Measurements from ENCODE around the gene GALNT15.

Gene GALNT15

GRCh38 chr3:16182612-16183011 lies 8.1 kb downstream of the GALNT15 start:
- no peak for TF ChIP-seq CTCF (IDR thresholded peaks at IDR 0.05; ENCODE audit: low read depth, low read length)
- DNase-seq (ENCODE audit: low read depth in 2 of 2): no peak
- H3K4me3 ChIP-seq (replicated peaks in 1 of 2; ENCODE audit: low read depth in 2 of 2, low read length in 2 of 2): no peak overlapping the region

- no peak for TF ChIP-seq CTCF (IDR thresholded peaks at IDR 0.05; ENCODE audit: low read depth, low read length)
These were observed 8.6 kb downstream of the GALNT15 start for GRCh38 chr3:16183082-16183481.

GRCh38 chr3:16183601-16184270 lies 9.3 kb downstream of the GALNT15 start:
- DNase-seq (ENCODE audit: low read depth in 2 of 2): peak; percentile 85 to 90

More at GRCh38 chr3:16183082-16183481, 8.6 kb downstream of the GALNT15 start:
- H3K4me3 ChIP-seq (replicated peaks in 1 of 2; ENCODE audit: low read depth in 2 of 2, low read length in 2 of 2): no peak overlapping the region
- no peak for DNase-seq (ENCODE audit: low read depth in 2 of 2)

GRCh38 chr3:16186086-16186485 lies 11.6 kb downstream of the GALNT15 start:
- no peak for TF ChIP-seq CTCF (IDR thresholded peaks at IDR 0.05; ENCODE audit: low read depth, low read length)

More at GRCh38 chr3:16183601-16184270, 9.3 kb downstream of the GALNT15 start:
- no peak overlapping the region for H3K4me3 ChIP-seq (replicated peaks in 1 of 2; ENCODE audit: low read depth in 2 of 2, low read length in 2 of 2)
- TF ChIP-seq CTCF (IDR thresholded peaks at IDR 0.05; ENCODE audit: low read depth, low read length): no peak

GRCh38 chr3:16186565-16186964 lies 12.1 kb downstream of the GALNT15 start:
- H3K4me3 ChIP-seq (replicated peaks in 1 of 2; ENCODE audit: low read depth in 2 of 2, low read length in 2 of 2): no peak overlapping the region
- DNase-seq (ENCODE audit: low read depth in 2 of 2): no peak
- TF ChIP-seq CTCF (IDR thresholded peaks at IDR 0.05; ENCODE audit: low read depth, low read length): no peak

More at GRCh38 chr3:16186086-16186485, 11.6 kb downstream of the GALNT15 start:
- DNase-seq (ENCODE audit: low read depth in 2 of 2): no peak
- no peak overlapping the region for H3K4me3 ChIP-seq (replicated peaks in 1 of 2; ENCODE audit: low read depth in 2 of 2, low read length in 2 of 2)

GRCh38 chr3:16187213-16187790 lies 12.8 kb downstream of the GALNT15 start:
- no peak for DNase-seq (ENCODE audit: low read depth in 2 of 2)
- H3K4me3 ChIP-seq (replicated peaks in 1 of 2; ENCODE audit: low read depth in 2 of 2, low read length in 2 of 2): no peak overlapping the region

More at GRCh38 chr3:16187213-16187790, 12.8 kb downstream of the GALNT15 start:
- no peak for TF ChIP-seq CTCF (IDR thresholded peaks at IDR 0.05; ENCODE audit: low read depth, low read length)

Data from cardiac fibroblast (primary cell).